Stimulated activated CD4-positive, alpha-beta T cell treated with anti-CD3 and anti-CD28 coated beads, Interleukin-2, amount 100 ng/mL, for 48 hours (primary cell): ENCODE measurements around the gene RBM43.
"Not testable (repeated sequence)": the region's sequence is repeated elsewhere in the genome, so short reads cannot be mapped to it uniquely, and the experiment has no call there.

Experiments used
- DNase-seq, 2 donors: peaks; one replicate each; pipeline ENCODE4 v3.0.0-alpha.2; 2020

Gene RBM43

DNA sequence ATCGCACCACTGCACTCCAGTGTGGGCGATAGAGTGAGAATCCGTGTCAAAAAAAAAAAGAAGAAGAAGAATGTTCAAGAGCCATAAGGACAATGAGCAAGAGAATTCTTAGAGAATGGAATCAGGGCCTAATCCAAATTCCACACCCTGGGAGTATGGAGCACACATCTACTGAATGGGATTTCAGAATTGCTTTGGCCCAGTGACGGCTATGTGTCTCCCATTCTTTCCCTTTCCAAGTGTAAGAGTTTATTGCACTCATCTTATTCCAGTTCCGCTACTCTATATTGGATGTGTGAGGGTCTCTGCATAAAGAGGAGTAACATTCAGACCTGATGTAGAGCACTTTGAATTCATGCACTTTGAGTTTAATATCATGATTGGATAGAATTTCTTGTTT, 5.9 kb upstream of the RBM43 start:
- DNase-seq: no peak

- DNase-seq: no peak
Observed at GRCh38 chr2:151265991-151266390, 4.3 kb upstream of the RBM43 start.

DNA sequence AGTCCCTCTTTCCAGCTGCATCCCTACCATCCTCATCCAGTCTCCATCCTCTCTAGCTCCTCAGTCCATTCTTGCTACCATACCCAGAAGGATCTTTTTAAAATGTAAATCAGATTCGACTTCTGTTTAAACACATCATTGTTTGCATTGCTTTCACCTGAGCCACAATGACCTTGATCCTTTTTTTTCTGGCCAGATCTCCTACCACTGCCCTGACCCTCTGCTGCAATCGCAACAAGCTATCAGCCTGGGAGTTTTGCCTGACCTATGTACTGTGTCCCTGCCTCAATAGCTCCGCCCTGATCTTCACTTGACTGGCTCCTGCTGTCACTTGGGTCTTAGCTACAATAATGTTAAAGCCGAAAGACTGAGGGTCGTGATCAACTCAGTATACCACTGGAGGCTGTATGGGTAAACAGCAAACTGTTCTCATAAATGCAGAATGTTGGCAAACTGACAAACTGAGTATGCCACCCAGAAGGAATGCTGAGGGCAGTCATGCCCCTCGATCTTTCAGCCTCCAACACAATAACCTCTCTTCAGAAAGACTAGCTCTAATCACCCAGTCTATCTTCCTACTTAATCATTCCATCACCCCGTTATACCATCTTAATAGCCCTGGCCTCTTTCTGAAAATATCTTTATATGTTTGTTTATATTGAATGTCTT, 2.6 kb upstream of the RBM43 start:
- DNase-seq: no peak

- no peak for DNase-seq
Observed at GRCh38 chr2:151262629-151263028, 966 bp upstream of the RBM43 start.

- DNase-seq: no peak
Observed at GRCh38 chr2:151261977-151262291, 271 bp upstream of the RBM43 start.

DNA sequence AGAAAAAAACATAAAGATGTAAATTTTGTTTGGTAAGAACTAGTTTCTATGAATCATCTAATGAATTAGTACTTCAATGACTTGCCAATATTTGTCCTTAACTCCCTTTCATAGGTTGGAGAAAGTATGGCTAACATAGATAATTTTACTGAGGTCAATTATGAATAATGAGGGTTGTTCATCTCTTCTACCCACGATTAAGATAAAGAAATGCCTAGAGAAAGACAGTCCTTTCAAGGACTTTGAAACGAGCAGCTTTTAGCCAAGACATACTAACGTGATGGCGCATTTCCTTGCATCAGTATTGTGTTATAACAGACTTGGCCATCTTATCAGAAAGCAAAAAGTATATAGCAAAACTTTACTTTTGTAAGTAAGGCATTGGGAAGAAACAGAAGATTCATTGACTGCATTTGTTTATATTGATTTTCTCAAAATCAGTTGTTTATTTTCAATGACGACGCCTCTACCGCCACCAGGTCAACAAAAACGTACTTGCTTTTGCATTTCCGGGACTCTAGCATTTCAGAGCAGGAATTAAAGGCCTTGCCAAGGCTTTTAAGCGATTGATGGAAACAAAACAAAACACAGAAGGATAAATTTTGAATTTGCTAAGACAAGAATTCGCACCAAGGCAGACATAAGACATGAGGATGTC, 961 bp downstream of the RBM43 start:
- DNase-seq: no peak

DNA sequence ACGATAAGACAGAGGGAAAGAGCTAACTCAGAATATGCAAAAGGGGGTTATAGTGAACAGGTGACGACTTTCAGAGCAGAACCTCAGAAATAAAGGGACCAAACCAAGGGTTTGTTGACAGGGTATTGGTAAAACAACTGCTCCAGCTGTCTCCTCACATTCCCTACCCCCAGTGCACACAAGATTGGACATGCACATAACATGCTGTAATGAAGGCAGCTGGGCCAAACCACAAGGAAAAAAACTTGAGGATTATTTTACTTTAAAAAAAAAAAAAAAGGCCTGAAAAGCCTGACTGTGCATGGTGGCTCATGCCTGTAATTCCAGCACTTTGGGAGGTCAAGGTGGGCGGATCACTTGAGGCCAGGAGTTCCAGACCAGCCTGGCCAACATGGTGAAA, 3.5 kb downstream of the RBM43 start:
- DNase-seq: no peak

GRCh38 chr2:151252646-151253045, 9.0 kb downstream of the RBM43 start:
- DNase-seq: no peak

GRCh38 chr2:151251012-151251411, 10.7 kb downstream of the RBM43 start:
- DNase-seq: no peak

- no peak for DNase-seq
Observed at GRCh38 chr2:151247432-151247831, 14.2 kb downstream of the RBM43 start.

DNA sequence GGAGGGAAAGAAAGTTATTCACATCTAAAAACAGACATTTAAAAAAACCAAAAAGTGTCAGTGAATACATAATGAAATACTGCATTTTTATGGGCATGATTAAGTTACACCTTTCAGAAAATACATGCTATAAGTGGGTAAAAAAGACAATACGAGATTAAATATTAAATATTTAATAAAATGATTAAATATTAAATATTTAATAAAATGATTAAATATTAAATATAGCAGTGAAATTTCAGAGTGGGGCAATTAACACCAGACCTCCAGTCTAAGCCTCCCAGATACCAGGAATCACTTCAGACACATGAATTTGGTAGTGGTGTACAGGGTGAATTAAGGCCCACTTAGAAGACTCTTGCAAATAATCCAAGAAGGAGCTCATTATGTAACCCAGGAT, 15.5 kb downstream of the RBM43 start:
- no peak for DNase-seq

GRCh38 chr2:151243468-151243867, 18.2 kb downstream of the RBM43 start:
- no peak for DNase-seq

GRCh38 chr2:151241224-151241623, 20.4 kb downstream of the RBM43 start:
- no peak for DNase-seq

GRCh38 chr2:151240433-151240832, 21.2 kb downstream of the RBM43 start:
- no peak for DNase-seq

GRCh38 chr2:151239624-151240023, 22.0 kb downstream of the RBM43 start:
- no peak for DNase-seq

DNA sequence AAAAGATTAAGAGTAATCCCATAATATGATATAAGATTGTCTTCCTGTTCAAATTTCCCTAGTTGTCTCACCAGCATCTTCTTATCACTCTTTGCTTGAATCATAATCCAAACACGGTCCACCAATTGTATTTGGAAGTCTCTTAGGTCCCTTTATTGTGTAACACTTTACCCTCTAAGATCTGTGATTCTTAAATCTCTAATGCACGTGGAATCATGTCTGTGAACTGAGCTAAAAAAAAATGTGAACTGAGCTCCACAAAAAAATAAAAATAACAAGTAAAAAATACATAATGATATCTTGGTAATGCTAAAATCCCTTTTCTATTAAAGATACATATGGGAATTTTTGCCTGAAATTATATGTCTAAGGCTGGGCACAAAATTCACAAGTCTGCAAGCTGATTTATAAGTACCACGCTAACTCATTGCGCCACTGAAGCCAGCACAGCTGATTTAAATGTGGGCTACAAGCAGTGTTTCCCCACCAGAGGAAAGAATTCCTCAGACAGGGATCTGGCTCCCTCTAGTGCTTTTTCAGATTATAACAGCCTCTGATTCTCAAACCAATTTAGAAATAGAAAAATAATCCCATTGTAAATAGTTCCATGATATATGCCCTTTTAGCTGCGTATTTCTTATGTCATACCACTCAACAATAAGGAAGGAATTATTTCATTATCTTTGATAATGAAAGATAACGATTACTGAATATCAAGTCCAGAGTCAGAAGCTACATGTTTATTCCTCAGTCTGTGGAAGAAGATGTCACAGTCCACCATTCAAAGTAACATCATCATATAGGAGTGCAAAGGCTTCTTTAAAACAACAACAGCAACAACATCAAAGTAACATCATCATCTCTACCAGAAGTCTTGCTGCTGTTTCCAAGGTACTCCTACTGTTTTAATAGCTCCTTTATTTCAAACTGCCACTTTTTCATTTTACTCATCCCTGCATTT, 22.9 kb downstream of the RBM43 start:
- peak in 1 of 2 donors; percentile 34 for DNase-seq

GRCh38 chr2:151237422-151238025, 24.1 kb downstream of the RBM43 start:
- no peak for DNase-seq

DNA sequence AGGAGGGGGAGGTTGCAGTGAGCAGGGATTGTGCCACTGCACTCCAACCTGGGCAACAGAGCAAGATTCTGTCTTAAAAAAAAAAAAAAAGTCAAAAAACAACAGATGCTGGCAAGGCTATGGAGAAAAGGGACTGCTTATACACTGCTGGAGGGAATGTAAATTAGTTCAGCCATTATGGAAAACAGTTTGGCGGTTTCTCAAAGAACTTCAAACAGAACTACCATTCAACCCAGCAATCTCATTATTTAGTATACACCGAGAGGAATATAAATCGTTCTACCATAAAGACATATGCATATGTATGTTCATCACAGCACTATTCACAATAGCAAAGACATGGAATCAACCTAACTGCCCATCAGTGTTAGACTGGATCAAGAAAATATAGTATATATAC, 27.9 kb downstream of the RBM43 start:
- not testable (repeated sequence) for DNase-seq

- DNase-seq: not testable (repeated sequence)
Observed at GRCh38 chr2:151233288-151233687, 28.4 kb downstream of the RBM43 start.

DNA sequence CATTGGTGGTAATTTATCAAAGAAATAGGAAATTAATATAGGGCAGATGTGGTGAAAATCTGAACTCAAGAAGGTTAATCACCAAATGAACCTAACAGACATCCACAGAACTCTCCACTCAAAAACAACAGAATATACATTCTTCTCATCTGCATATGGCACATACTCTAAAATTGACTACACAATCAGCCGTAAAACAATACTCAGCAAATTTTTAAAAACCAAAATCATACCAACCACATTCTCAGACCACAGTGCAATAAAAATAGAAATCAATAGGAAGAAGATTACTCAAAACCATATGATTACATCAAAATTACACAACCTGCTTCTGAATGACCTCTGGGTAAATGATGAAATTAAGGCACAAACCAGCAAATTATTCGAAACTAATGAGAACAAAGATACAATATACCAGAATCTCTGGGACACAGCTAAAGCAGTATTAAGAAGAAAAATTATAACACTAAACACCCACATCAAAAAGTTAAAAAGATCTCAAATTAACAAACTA, 31.0 kb downstream of the RBM43 start:
- DNase-seq: no peak

DNA sequence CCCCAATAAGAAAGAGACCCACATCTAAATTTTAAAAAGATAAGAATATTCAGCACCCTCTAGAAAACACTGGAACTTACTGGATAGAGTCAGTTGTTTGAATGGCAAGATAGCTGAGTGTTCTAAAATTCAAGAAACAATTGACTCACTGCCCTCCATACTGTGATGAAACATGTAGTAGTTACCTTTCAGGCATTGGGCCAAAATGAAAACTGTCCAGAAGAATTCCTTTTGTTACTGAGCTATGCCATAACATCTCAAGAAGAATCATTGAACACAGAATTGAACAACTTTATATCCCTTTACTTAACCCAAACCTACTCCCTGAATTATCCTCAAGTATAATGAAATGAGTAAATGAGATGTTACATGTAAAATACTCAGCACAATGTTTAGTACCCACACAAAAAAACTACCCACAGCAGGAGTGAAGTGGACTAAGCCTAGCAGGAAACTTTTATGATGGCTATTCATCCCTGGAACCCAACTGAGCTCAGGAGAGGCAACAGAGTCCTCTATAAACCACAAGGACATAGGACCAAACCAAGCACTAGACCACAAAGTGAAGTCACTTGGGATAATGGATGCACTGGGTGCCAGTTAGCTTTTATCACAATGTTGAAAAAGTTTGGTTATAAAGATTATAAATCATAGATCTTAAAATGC, 32.7 kb downstream of the RBM43 start:
- DNase-seq: no peak

DNA sequence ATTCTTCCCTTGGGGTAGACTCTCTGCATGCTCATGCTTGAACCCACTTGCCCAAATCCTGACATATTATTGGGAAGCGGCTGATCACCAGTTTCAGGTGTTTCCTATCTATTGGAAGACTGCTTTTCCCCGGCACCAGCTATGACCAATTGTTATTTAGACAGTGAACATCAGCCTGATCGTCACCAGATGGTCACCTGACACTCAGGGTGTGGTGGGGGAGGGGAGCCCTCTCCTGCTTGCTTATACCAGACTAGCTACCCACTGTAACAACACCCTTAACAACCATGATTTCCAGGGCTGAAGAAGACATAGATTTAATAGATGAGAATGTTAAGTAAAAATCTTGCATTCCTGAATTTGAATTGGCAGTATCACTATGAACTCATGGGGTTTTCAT, 44.3 kb downstream of the RBM43 start:
- no peak for DNase-seq

DNA sequence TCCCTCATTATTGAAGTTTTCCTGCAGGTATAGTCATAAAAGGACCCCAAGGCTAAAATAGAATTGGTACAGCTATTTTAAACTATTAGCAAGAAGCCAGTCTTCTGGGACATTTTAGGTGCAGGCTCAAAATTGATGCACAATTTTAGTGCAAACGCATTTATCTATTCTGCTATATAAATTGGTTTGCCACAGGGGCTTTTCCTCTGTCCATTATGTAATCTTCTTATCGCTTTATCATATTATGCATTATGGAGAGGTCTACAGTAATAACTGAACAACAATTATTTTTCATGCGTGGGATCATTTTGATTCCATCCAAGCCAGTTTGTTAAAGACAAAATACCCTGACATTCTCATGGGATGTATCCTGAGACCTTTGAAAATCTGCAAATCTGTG, 54.6 kb downstream of the RBM43 start:
- DNase-seq: no peak
